ENCODE measurements around the gene TNPO1. TPM values are rescaled to one million over a fixed set of nuclear protein-coding genes. Genes with fewer than 3 reads are reported as not detected.

TNPO1 gene
- total RNA-seq, 4 donors from 2014 or later: 96.8 to 130 (median 111) TPM

DNA sequence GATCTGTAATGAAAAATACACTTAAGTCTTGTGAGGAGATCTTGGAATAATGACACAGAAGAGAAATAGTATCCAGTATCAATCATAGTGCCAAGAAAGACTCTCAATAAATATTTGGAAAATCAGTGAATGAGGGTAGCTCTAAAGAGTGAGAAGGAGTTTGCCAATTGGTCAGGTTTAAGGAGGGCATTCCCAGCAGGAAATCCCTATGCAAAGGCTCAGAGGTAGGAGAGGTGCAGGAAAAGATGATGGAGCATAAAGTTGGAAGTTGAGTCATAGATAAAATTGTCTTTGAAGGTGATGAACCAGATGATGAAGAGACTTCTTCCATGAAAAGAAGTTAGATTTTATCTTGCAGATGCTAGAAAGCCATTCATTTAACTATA, 27.8 kb downstream of the TNPO1 start:
- ATAC-seq: no peak
- in situ Hi-C loops (cut with MboI; ENCODE audit: low sequenced_read_pairs in 4 of 4): loop anchor here in 2 of 4 donors (10.0 to 25.0 kb wide), 2 partner anchors 229 to 482 kb away; no protein-coding TSS in a partner anchor

DNA sequence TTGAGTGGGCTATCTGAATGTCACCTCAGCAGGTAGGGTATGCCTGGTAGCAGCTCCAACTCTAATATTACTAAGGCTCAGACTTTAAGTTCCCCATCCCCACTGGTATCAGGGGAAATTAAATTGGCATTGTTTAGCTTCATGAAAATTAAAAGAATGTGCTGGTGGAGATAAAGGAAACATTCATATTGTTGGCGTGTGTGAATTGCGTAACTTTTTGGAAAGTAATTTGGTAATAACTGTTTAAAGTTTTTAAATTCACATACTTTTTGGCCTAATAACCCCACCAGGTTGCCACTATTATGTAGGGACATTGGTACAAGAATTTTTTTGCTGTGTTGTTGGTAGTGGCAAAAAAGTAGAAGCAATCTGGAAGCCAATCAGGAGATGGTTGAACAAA, 29.4 kb downstream of the TNPO1 start:
- DNase-seq (no peak), ATAC-seq (no peak)
- Histone ChIP-seq H3K27me3 (no peaks in the 10 kb centered on the region), H3K4me3 (no peak overlapping the region), H3K9me3 (no peaks in the 10 kb centered on the region), H3K4me1 (peaks cover 69 to 80% of the 10 kb centered on the region in 2 donors), H3K27ac (peak overlapping the region in 3 of 4 donors; percentile 96 to 97 (median 96)), H3K36me3 (no peaks in the 10 kb centered on the region)
- in situ Hi-C loops (cut with MboI; ENCODE audit: low sequenced_read_pairs in 4 of 4) (loop anchor here in 2 of 4 donors (10.0 to 25.0 kb wide), 2 partner anchors 231 to 484 kb away; no protein-coding TSS in a partner anchor), intact Hi-C loops (cut with DNase I; ENCODE audit: low total_unique reads) (no loop called here)
- no peak for TF ChIP-seq POLR2A (IDR thresholded peaks at IDR 0.05)
- TF ChIP-seq, protein P1, sequence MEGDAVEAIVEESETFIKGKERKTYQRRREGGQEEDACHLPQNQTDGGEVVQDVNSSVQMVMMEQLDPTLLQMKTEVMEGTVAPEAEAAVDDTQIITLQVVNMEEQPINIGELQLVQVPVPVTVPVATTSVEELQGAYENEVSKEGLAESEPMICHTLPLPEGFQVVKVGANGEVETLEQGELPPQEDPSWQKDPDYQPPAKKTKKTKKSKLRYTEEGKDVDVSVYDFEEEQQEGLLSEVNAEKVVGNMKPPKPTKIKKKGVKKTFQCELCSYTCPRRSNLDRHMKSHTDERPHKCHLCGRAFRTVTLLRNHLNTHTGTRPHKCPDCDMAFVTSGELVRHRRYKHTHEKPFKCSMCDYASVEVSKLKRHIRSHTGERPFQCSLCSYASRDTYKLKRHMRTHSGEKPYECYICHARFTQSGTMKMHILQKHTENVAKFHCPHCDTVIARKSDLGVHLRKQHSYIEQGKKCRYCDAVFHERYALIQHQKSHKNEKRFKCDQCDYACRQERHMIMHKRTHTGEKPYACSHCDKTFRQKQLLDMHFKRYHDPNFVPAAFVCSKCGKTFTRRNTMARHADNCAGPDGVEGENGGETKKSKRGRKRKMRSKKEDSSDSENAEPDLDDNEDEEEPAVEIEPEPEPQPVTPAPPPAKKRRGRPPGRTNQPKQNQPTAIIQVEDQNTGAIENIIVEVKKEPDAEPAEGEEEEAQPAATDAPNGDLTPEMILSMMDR (IDR thresholded peaks at IDR 0.05 in 4 of 5, conservative IDR thresholded peaks at IDR 0.05 in 1 of 5): no peak

More for the DNA sequence above, 27.8 kb downstream of the TNPO1 start:
- intact Hi-C loops (cut with DNase I; ENCODE audit: low total_unique reads): no loop called here
- no peak overlapping the region for H3K4me3 ChIP-seq
- TF ChIP-seq, protein P1 (IDR thresholded peaks at IDR 0.05 in 4 of 5, conservative IDR thresholded peaks at IDR 0.05 in 1 of 5): no peak
- TF ChIP-seq POLR2A (IDR thresholded peaks at IDR 0.05): no peak
- no peaks in the 10 kb centered on the region for H3K27me3 ChIP-seq
- H3K4me1 ChIP-seq: peaks cover 62 to 67% of the 10 kb centered on the region in 2 donors
- H3K27ac ChIP-seq: peak overlapping the region in 3 of 4 donors; percentile 42 to 97 (median 49)
- DNase-seq: no peak
- H3K9me3 ChIP-seq: no peaks in the 10 kb centered on the region
- H3K36me3 ChIP-seq: no peaks in the 10 kb centered on the region

DNA sequence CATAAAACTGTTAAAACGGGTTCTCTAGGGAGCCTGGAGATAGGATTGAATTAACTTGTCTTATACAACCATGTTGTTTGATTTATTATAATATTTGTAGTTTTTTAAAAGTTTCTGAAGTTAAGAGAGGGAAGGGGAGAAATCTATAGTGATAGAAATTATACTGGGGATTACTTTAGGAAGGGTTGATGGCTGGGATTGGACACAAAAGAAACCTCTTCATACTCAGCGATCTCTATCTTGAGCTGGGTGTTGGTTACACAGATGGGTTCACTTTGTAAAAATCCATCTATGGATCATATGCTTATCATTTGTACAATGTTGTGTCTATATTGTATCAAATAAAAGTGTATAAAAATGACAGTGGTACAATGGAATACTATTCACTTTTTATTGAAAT, 30.0 kb downstream of the TNPO1 start:
- in situ Hi-C loops (cut with MboI; ENCODE audit: low sequenced_read_pairs in 4 of 4): loop anchor here in 2 of 4 donors (10.0 to 25.0 kb wide), 2 partner anchors 232 to 484 kb away; no protein-coding TSS in a partner anchor
- peak overlapping the region; percentile 90 to 97 (median 96) for H3K27ac ChIP-seq

DNA sequence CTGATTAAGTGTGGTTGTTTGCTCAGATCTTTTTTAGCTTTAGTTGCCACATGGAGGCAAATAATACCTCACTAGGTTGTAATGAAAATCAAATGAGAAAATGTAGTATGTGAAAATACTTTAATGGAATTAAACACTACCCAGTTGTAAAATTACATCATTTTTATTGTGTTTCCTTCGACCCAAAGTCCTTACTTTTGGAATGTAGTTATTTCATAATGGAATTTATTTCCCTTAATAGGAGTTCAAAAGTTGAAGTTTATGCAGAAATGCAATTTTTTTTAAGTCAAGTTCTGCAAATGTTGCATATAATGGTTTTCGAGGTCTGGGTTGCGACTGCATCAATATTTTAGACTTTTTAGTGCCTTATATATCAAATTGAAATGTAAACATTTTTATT, 31.0 kb downstream of the TNPO1 start:
- DNase-seq (no peak), ATAC-seq (no peak)
- Histone ChIP-seq H3K4me1 (peaks cover 77 to 83% of the 10 kb centered on the region in 2 donors), H3K27me3 (no peaks in the 10 kb centered on the region), H3K9me3 (no peaks in the 10 kb centered on the region), H3K36me3 (no peaks in the 10 kb centered on the region), H3K27ac (peak overlapping the region; percentile 90 to 97 (median 96)), H3K4me3 (peak overlapping the region; percentile 81 to 92 (median 91))
- in situ Hi-C loops (cut with MboI; ENCODE audit: low sequenced_read_pairs in 4 of 4) (loop anchor here in 2 of 4 donors (10.0 to 25.0 kb wide), 2 partner anchors 233 to 485 kb away; no protein-coding TSS in a partner anchor), intact Hi-C loops (cut with DNase I; ENCODE audit: low total_unique reads) (no loop called here)
- TF ChIP-seq POLR2A (IDR thresholded peaks at IDR 0.05): no peak
- TF ChIP-seq, protein P1 (IDR thresholded peaks at IDR 0.05 in 4 of 5, conservative IDR thresholded peaks at IDR 0.05 in 1 of 5): no peak

More for the DNA sequence above, 30.0 kb downstream of the TNPO1 start:
- no peaks in the 10 kb centered on the region for H3K27me3 ChIP-seq
- H3K9me3 ChIP-seq: no peaks in the 10 kb centered on the region
- H3K4me3 ChIP-seq: no peak overlapping the region
- DNase-seq (no peak), ATAC-seq (no peak)
- no peak for TF ChIP-seq POLR2A (IDR thresholded peaks at IDR 0.05)
- TF ChIP-seq, protein P1 (IDR thresholded peaks at IDR 0.05 in 4 of 5, conservative IDR thresholded peaks at IDR 0.05 in 1 of 5): no peak
- intact Hi-C loops (cut with DNase I; ENCODE audit: low total_unique reads): no loop called here
- H3K36me3 ChIP-seq: no peaks in the 10 kb centered on the region
- peaks cover 75 to 83% of the 10 kb centered on the region in 2 donors for H3K4me1 ChIP-seq
